GM19351 (cell line): ENCODE data around the gene GSTM4.
"Not testable (repeated sequence)": the region's sequence is repeated elsewhere in the genome, so short reads cannot be mapped to it uniquely, and the experiment has no call there.

Source experiments
- ATAC-seq: cut with Tn5 transposase; IDR thresholded peaks from one replicate; pipeline ENCODE4 v1.9.1; 2021; ENCODE audit warnings: mild to moderate bottlenecking, moderate library complexity; ENCODE audit not compliant: unreplicated experiment

GSTM4 gene

GRCh38 chr1:109660691-109661026 lies 4.8 kb downstream of the GSTM4 start:
- ATAC-seq, result not testable (repeated sequence)

- no peak for ATAC-seq
These were observed 5.5 kb downstream of the GSTM4 start for GRCh38 chr1:109661391-109661790.

- no peak for ATAC-seq
These were observed 8.8 kb downstream of the GSTM4 start for GRCh38 chr1:109664671-109665070.

- peak; percentile 77 for ATAC-seq
These were observed 11.7 kb downstream of the GSTM4 start, which contains the start of gene GSTM2 for GRCh38 chr1:109667452-109668122. Gene GSTM2, plus strand, starts transcription at chr1:109668057. Its CDS starts 59 bp downstream, at chr1:109668116.

- ATAC-seq, result no peak
These were observed 12.3 kb downstream of the GSTM4 start for GRCh38 chr1:109668123-109668775.

- ATAC-seq, result no peak
These were observed 13.5 kb downstream of the GSTM4 start for GRCh38 chr1:109669246-109669948.

- not testable (repeated sequence) for ATAC-seq
These were observed 14.0 kb downstream of the GSTM4 start for GRCh38 chr1:109669949-109670302.

GRCh38 chr1:109671067-109671466 lies 15.2 kb downstream of the GSTM4 start:
- no peak for ATAC-seq

- ATAC-seq, result not testable (repeated sequence)
These were observed 18.0 kb downstream of the GSTM4 start for GRCh38 chr1:109673861-109674260.

- not testable (repeated sequence) for ATAC-seq
These were observed 20.9 kb downstream of the GSTM4 start for GRCh38 chr1:109676683-109677381.

GRCh38 chr1:109677459-109677858 lies 21.6 kb downstream of the GSTM4 start:
- no peak for ATAC-seq

- ATAC-seq, result not testable (repeated sequence)
These were observed 22.7 kb downstream of the GSTM4 start for GRCh38 chr1:109678637-109679036.

- not testable (repeated sequence) for ATAC-seq
These were observed 28.9 kb downstream of the GSTM4 start for GRCh38 chr1:109684777-109685176.

GRCh38 chr1:109685399-109685798 lies 29.5 kb downstream of the GSTM4 start:
- not testable (repeated sequence) for ATAC-seq

GRCh38 chr1:109685890-109686289 lies 30.0 kb downstream of the GSTM4 start:
- not testable (repeated sequence) for ATAC-seq

GRCh38 chr1:109687109-109687508 lies 31.2 kb downstream of the GSTM4 start:
- not testable (repeated sequence) for ATAC-seq

- peak; percentile 94 for ATAC-seq
These were observed 32.0 kb downstream of the GSTM4 start, which contains the start of gene GSTM1 for GRCh38 chr1:109687641-109688499. Gene GSTM1, plus strand, starts transcription at chr1:109687817. Its CDS starts 57 bp downstream, at chr1:109687874.

- ATAC-seq, result no peak
These were observed 34.0 kb downstream of the GSTM4 start for GRCh38 chr1:109689844-109690405.

- no peak for ATAC-seq
These were observed 35.9 kb downstream of the GSTM4 start for GRCh38 chr1:109691759-109692158.

- not testable (repeated sequence) for ATAC-seq
These were observed 38.5 kb downstream of the GSTM4 start for GRCh38 chr1:109694400-109694799.
